ENCODE measurements around the gene CDC14C. TPM values are rescaled to one million over a fixed set of nuclear protein-coding genes. Genes with fewer than 3 reads are reported as not detected.

Gene CDC14C
- polyA plus RNA-seq, 4 donors: 0.03 to 0.06 TPM; not detected in 2

DNA sequence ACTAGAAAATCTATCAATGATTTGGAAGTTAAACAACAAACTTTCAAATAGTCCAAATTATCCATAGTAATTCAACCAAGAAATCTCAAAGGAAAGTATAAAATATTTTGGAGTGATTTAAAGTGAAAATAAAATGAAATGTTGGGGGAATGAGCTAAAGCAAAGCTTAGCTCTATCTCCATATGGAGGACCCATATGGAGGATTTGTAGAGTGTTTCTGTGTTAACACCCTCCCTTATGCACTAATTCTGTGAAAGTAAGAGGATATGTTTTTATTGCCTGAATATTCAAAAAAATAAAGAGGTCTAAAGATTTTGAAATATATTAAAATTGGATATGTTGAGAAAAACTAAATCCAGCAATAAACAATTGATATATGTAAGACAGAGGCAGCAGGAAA is 31.6 kb downstream of the CDC14C start:
- Histone ChIP-seq H3K36me3 (ENCODE audit: control insufficient read depth in 3 of 3, insufficient read depth in 2 of 3, low read depth in 1 of 3, low read length in 3 of 3) (no peaks in the 10 kb centered on the region), H3K9me3 (ENCODE audit: control insufficient read depth in 2 of 2, insufficient read depth in 1 of 2, low read depth in 1 of 2, low read length in 1 of 2) (peaks cover 0 to 4% of the 10 kb centered on the region in 2 donors), H3K4me1 (ENCODE audit: control insufficient read depth in 3 of 3, insufficient read depth in 2 of 3, low read depth in 1 of 3, low read length in 2 of 3) (no peaks in the 10 kb centered on the region), H3K27me3 (ENCODE audit: control insufficient read depth in 3 of 3, insufficient read depth in 3 of 3, low read length in 3 of 3) (no peaks in the 10 kb centered on the region), H3K4me3 (ENCODE audit: low read depth in 1 of 3, low read length in 3 of 3) (no peak overlapping the region), H3K27ac (ENCODE audit: low read depth in 1 of 3, low read length in 2 of 3) (no peak overlapping the region)
- DNase-seq: no peak
- no peak for FAIRE-seq

- H3K9me3 ChIP-seq (ENCODE audit: control insufficient read depth in 2 of 2, insufficient read depth in 1 of 2, low read depth in 1 of 2, low read length in 1 of 2): peaks cover 0 to 3% of the 10 kb centered on the region in 2 donors
- no peaks in the 10 kb centered on the region for H3K36me3 ChIP-seq (ENCODE audit: control insufficient read depth in 3 of 3, insufficient read depth in 2 of 3, low read depth in 1 of 3, low read length in 3 of 3)
- H3K27ac ChIP-seq (ENCODE audit: low read depth in 1 of 3, low read length in 2 of 3): no peak overlapping the region
- FAIRE-seq: no peak
- H3K4me3 ChIP-seq (ENCODE audit: low read depth in 1 of 3, low read length in 3 of 3): no peak overlapping the region
- no peaks in the 10 kb centered on the region for H3K27me3 ChIP-seq (ENCODE audit: control insufficient read depth in 3 of 3, insufficient read depth in 3 of 3, low read length in 3 of 3)
- no peaks in the 10 kb centered on the region for H3K4me1 ChIP-seq (ENCODE audit: control insufficient read depth in 3 of 3, insufficient read depth in 2 of 3, low read depth in 1 of 3, low read length in 2 of 3)
- DNase-seq: no peak
Measured at GRCh38 chr7:48959676-48960075, 35.3 kb downstream of the CDC14C start.

GRCh38 chr7:48962821-48963505 is 38.6 kb downstream of the CDC14C start:
- peaks cover 0 to 3% of the 10 kb centered on the region in 2 donors for H3K9me3 ChIP-seq (ENCODE audit: control insufficient read depth in 2 of 2, insufficient read depth in 1 of 2, low read depth in 1 of 2, low read length in 1 of 2)
- DNase-seq (no peak), FAIRE-seq (no peak)
- no peak overlapping the region for H3K4me3 ChIP-seq (ENCODE audit: low read depth in 1 of 3, low read length in 3 of 3)
- no peaks in the 10 kb centered on the region for H3K4me1 ChIP-seq (ENCODE audit: control insufficient read depth in 3 of 3, insufficient read depth in 2 of 3, low read depth in 1 of 3, low read length in 2 of 3)
- H3K27me3 ChIP-seq (ENCODE audit: control insufficient read depth in 3 of 3, insufficient read depth in 3 of 3, low read length in 3 of 3): no peaks in the 10 kb centered on the region
- 72 to 84% (median 76%) methylated on average over 7 of the region's 7 CpGs for WGBS, 3 donors
- H3K36me3 ChIP-seq (ENCODE audit: control insufficient read depth in 3 of 3, insufficient read depth in 2 of 3, low read depth in 1 of 3, low read length in 3 of 3): no peaks in the 10 kb centered on the region
- H3K27ac ChIP-seq (ENCODE audit: low read depth in 1 of 3, low read length in 2 of 3): no peak overlapping the region

- no peak for FAIRE-seq
Measured at GRCh38 chr7:48964074-48964473, 39.7 kb downstream of the CDC14C start.

GRCh38 chr7:48971173-48971572 is 46.8 kb downstream of the CDC14C start:
- peaks cover 0 to 3% of the 10 kb centered on the region in 2 donors for H3K9me3 ChIP-seq (ENCODE audit: control insufficient read depth in 2 of 2, insufficient read depth in 1 of 2, low read depth in 1 of 2, low read length in 1 of 2)
- DNase-seq (no peak), FAIRE-seq (no peak)
- no peaks in the 10 kb centered on the region for H3K27me3 ChIP-seq (ENCODE audit: control insufficient read depth in 3 of 3, insufficient read depth in 3 of 3, low read length in 3 of 3)
- no peak overlapping the region for H3K27ac ChIP-seq (ENCODE audit: low read depth in 1 of 3, low read length in 2 of 3)
- 66 to 71% (median 68%) methylated on average over 1 of the region's 1 CpG for WGBS, 3 donors
- no peaks in the 10 kb centered on the region for H3K4me1 ChIP-seq (ENCODE audit: control insufficient read depth in 3 of 3, insufficient read depth in 2 of 3, low read depth in 1 of 3, low read length in 2 of 3)
- no peaks in the 10 kb centered on the region for H3K36me3 ChIP-seq (ENCODE audit: control insufficient read depth in 3 of 3, insufficient read depth in 2 of 3, low read depth in 1 of 3, low read length in 3 of 3)
- no peak overlapping the region for H3K4me3 ChIP-seq (ENCODE audit: low read depth in 1 of 3, low read length in 3 of 3)

More at GRCh38 chr7:48964074-48964473, 39.7 kb downstream of the CDC14C start:
- Histone ChIP-seq H3K36me3 (ENCODE audit: control insufficient read depth in 3 of 3, insufficient read depth in 2 of 3, low read depth in 1 of 3, low read length in 3 of 3) (no peaks in the 10 kb centered on the region), H3K4me1 (ENCODE audit: control insufficient read depth in 3 of 3, insufficient read depth in 2 of 3, low read depth in 1 of 3, low read length in 2 of 3) (no peaks in the 10 kb centered on the region), H3K4me3 (ENCODE audit: low read depth in 1 of 3, low read length in 3 of 3) (no peak overlapping the region), H3K27me3 (ENCODE audit: control insufficient read depth in 3 of 3, insufficient read depth in 3 of 3, low read length in 3 of 3) (no peaks in the 10 kb centered on the region), H3K27ac (ENCODE audit: low read depth in 1 of 3, low read length in 2 of 3) (no peak overlapping the region), H3K9me3 (ENCODE audit: control insufficient read depth in 2 of 2, insufficient read depth in 1 of 2, low read depth in 1 of 2, low read length in 1 of 2) (peaks cover 0 to 3% of the 10 kb centered on the region in 2 donors)
- WGBS, 3 donors: 12 to 34% (median 28%) methylated on average over 3 of the region's 3 CpGs
- DNase-seq: peak in 1 of 2 donors; percentile 16

DNA sequence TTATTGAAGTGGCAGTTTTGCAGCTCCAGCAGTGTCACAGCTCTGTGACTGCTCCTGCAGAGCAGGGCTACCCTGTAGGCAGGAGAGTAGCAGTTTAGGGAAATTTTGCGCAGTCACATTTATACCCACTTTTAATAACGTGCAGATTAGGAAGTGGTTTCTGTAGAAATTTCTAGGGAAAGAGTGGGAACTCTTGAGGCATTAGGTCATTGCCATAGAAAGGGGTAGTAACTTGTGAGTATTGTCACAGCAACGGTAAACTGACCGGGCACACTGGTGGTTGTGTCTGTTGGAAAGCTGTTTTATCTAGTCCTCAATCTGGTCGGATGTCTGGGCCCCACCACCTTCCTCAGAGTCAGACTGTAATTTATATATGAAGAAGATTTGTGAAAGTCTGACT is 51.9 kb downstream of the CDC14C start:
- H3K9me3 ChIP-seq (ENCODE audit: control insufficient read depth in 2 of 2, insufficient read depth in 1 of 2, low read depth in 1 of 2, low read length in 1 of 2): no peaks in the 10 kb centered on the region
- FAIRE-seq (no peak), DNase-seq (no peak)
- no peaks in the 10 kb centered on the region for H3K27me3 ChIP-seq (ENCODE audit: control insufficient read depth in 3 of 3, insufficient read depth in 3 of 3, low read length in 3 of 3)
- no peak overlapping the region for H3K4me3 ChIP-seq (ENCODE audit: low read depth in 1 of 3, low read length in 3 of 3)
- no peaks in the 10 kb centered on the region for H3K36me3 ChIP-seq (ENCODE audit: control insufficient read depth in 3 of 3, insufficient read depth in 2 of 3, low read depth in 1 of 3, low read length in 3 of 3)
- no peaks in the 10 kb centered on the region for H3K4me1 ChIP-seq (ENCODE audit: control insufficient read depth in 3 of 3, insufficient read depth in 2 of 3, low read depth in 1 of 3, low read length in 2 of 3)
- no peak overlapping the region for H3K27ac ChIP-seq (ENCODE audit: low read depth in 1 of 3, low read length in 2 of 3)
- WGBS, 3 donors: 60 to 69% (median 68%) methylated on average over 5 of the region's 5 CpGs

DNA sequence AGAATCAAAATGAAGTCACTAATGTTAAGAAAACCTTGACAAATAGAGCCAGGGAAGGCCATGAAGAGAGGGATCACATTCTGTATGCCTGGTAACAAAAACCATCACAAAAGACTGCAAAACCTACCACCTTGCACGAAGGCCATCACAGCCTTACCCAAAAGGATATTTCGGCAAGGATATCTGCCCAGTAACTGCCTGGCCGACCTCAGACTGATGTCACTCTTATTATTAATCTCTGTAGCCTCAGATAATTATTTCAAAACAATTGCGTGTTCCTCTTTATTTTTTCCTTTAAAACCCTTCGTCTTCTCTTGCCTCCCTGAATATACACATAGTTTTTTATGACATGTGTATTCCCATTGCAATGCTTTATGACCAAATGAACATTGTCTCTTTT is 52.5 kb downstream of the CDC14C start:
- no peak overlapping the region for H3K4me3 ChIP-seq (ENCODE audit: low read depth in 1 of 3, low read length in 3 of 3)
- H3K27ac ChIP-seq (ENCODE audit: low read depth in 1 of 3, low read length in 2 of 3): no peak overlapping the region
- H3K36me3 ChIP-seq (ENCODE audit: control insufficient read depth in 3 of 3, insufficient read depth in 2 of 3, low read depth in 1 of 3, low read length in 3 of 3): no peaks in the 10 kb centered on the region
- 64 to 82% (median 75%) methylated on average over 5 of the region's 5 CpGs for WGBS, 3 donors
- no peaks in the 10 kb centered on the region for H3K4me1 ChIP-seq (ENCODE audit: control insufficient read depth in 3 of 3, insufficient read depth in 2 of 3, low read depth in 1 of 3, low read length in 2 of 3)
- DNase-seq (no peak), FAIRE-seq (no peak)
- no peaks in the 10 kb centered on the region for H3K9me3 ChIP-seq (ENCODE audit: control insufficient read depth in 2 of 2, insufficient read depth in 1 of 2, low read depth in 1 of 2, low read length in 1 of 2)
- no peaks in the 10 kb centered on the region for H3K27me3 ChIP-seq (ENCODE audit: control insufficient read depth in 3 of 3, insufficient read depth in 3 of 3, low read length in 3 of 3)
